GM18909 (cell line): ENCODE results near the gene IQGAP2.
"Not testable (repeated sequence)": the region's sequence is repeated elsewhere in the genome, so short reads cannot be mapped to it uniquely, and the experiment has no call there.

ENCODE experiments used
- ATAC-seq: cut with Tn5 transposase; IDR thresholded peaks from one replicate; pipeline ENCODE4 v1.9.1; 2021; ENCODE audit warnings: mild to moderate bottlenecking; ENCODE audit not compliant: unreplicated experiment, poor library complexity

Gene IQGAP2

DNA sequence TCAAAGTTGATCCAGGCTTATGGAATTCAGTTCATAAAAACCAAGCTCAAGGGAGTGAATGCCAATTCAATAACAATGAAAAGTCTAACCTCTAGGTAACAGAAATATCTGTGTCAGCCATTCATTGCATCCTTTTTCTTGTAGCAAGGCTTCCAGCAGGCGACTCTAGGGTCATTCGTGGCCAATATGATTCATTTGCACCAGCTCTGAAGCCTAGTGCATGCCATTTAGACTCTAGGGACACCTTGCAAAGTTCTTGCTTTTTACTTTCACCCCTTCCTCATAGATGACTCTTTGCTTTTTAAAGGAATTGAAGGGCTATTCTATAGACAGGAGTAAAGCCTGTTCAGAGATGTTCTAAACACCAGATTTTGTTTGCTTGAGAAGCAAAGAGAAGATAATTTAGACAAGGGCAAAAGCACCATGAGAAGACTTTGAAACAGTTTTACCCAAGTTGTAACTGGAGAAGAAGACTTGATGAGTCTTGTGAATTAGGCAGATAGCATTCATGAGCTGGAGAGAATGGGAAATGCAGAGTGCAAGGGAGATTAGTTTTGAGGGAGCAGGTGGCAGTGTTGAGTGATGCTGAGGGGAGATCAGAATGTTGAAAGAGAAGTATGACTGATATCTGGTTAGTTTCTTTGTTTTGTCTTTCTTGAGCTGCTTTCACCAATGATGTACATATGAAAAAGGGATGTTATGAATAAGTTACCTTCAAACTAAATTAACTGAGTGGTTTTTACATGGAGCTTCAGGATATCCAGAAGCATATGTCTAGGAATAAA lies 125.7 kb downstream of the IQGAP2 start:
- no peak for ATAC-seq

DNA sequence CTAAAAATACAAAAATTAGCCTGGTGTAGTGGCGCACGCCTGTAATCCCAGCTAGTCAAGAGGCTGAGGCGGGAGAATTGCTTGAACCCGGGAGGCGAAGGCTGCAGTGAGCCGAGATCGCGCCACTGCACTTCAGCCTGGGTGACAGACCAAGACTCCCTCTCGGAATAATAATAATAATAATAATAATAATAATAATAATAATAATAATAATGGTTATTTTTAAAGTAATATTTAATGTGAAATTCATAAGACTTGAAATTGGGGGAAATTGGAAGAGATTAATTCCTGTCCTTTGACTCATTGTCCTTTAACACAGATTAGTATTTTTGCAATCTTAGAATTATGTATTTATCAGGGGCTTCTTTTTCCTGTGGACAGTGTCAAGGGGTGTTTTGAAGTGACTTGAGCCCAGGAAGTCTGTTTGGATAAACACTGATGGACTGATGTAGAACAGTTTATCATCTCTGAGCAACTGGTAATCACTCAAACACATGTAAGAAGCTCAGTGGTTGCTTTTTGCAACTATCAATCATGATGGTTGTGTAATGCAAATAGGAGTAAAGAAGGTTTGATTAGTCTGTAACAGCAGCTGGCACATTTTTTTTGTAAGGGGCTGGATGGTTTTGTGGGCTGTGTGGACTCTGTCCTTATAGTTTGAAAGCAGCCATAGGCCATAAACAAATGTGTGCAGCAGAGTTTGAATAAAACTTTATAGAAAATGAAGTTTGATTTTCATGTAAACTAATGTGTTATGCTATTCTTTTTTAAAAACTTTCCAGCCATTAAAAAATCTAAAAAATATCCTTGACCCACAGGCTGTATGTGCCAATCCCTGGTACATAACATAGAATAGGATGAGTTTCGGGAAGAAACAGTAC lies 126.6 kb downstream of the IQGAP2 start:
- no peak for ATAC-seq

DNA sequence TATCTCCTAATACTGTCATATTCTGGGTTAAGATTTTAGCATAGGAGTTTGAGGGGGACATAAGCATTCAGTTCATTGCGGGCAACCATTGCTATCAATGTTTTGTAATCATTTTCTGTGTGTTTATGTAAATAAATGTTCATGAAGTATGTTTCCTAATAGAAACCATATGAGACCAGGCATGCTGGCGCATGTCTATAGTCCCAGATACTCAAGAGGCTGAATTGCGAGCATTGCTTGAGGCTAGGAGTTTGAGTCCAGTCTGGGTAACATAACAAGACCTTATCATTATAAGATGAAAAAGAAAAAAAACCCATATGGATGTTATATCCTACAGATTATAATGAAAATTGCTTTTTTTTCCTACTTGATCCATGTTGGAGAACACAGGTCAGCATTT lies 129.0 kb downstream of the IQGAP2 start:
- ATAC-seq = no peak

DNA sequence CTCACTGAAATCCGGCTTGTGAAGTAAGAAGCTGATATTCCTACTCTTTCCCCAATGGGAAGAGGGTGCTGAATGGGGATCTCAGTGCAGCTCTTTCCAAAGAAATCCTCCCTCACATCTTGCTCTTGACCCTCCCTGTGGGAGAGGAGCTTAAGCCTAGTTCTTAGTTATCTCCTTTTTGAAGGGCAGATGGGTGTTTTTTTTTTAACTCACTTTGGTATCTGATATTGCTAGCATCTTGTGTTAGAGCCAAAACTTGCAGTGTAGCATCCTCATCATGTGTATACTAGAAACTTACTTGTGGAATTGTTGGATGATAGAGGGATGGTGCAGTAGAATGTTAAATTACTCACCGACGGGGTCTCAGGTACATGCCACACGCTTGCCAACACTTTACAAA lies 129.9 kb downstream of the IQGAP2 start:
- ATAC-seq = no peak

DNA sequence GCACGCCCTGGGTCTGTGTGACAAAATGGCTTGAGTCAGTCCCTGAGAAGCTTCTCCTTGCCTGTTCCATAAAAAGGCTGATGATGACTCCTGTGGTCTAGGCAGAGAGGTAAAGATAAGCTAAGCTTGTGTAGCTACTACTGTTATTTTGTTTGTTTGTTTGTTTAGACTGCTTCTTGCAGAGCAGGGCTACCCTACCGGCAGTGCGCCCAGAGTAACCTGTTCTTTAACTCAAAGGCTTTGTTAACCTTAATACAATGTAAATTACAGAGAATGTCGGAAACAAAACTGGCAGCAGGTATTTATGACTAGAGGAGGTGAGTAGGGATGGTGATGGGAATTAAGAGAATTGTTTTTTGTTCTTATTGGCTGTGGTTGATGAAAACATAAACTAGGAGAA lies 132.5 kb downstream of the IQGAP2 start:
- ATAC-seq = no peak

DNA sequence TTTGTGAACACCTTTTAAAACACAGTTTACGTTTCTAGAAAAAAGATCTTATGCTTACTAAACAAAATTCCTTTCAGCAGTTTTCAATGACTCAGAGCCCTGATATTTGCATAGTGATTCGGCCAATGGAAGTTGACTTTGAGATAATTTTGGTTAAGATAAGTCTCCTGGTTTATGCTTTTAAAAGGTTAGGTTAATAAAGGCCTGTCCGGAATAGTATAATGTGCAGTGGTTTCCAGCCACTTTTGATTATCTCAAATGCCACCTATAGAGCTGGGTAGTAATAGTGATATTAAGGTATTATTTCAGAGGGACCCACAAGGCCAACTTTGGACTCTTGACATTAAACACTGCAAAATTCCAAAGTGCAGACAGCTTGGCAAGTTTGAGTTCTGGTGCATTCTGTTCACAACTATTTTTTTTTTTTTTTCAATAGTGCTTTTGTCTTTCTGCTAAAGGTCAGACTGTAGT lies 134.0 kb downstream of the IQGAP2 start:
- no peak for ATAC-seq

DNA sequence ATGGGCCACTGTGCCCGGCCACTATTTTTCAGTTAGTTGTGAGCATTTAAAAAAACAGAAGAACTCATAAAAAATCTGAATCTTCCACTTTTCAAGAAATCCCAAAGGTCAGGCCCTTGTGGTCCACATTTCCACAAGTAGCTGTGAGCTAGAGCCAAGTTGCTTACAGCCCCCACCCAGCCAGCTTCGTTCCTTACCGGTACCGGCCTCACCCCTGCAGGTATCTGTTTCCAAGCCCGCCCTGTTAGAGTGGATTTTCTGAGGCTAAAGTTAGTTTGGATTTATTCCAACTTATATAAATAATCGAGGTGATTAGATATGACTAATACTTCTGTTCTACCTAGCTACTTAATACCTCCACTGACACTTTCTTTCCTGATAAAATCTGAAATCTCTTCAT lies 139.2 kb downstream of the IQGAP2 start:
- ATAC-seq = no peak

DNA sequence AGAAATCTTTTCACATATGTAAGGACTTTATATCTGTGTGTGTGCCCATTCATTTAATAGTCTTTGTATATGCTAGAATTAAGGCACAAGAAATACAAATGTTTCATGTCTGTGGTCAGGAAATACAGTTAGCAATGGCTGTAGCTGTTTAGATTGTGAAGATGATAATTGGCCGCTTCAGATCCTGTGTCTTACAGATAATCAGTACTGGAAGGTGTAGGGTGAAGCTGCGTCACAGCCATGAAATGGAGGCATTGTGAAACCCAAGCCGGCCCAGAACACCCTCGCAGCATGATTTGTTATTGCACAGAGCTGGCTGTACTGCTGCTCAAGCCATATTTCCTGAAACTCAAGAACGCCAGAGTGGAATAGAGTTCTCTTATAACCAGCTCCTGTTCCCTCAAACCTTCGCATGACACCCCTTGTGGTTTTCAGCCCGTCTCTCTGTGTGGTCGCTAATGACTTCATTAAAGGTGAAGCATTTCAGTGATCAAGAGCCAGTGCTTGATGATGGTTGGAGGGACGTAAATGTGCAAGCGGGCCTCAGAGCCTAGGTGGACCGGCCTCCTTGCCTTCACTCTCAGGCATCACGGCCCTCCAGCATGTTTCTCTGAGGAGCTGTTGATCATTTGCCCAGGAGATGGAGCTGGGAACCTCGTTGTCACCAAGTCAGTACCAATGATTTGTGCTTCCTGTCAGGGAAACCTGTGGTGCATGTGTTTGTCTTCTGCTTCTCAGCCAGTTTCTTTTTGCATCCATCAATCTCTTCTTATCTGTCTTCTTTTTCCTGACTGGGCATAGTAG lies 140.0 kb downstream of the IQGAP2 start:
- no peak for ATAC-seq

DNA sequence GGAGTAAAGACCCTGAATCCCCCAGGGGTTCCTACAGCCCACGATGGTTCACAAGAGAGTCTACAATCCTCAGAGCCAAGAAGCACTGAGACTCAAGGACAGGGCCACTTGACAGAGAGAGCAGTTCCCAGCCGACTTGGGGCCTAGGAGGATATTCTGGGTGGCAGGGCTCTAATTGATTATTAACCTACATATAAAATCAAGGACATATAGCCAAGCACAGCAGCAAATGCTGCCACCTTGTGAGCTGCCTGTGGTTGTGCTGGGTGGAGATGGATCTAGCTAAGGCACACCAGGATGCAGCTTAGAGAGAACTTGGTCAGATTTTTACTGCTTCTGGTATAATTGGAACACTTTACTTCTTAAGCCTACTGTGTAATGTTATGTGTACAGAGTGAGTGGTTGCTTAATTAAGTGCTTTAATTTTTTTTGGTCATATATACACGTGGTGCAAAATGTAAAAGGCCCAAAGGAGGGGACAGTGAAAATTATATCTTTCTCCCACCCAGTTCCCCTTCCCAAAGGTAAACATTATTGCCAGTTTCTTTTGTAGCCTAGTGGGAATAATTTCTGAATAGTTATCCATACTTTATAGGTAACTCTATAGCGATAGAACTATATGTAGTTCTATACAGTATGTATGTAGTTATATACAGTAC lies 141.3 kb downstream of the IQGAP2 start:
- peak; percentile 40 for ATAC-seq

DNA sequence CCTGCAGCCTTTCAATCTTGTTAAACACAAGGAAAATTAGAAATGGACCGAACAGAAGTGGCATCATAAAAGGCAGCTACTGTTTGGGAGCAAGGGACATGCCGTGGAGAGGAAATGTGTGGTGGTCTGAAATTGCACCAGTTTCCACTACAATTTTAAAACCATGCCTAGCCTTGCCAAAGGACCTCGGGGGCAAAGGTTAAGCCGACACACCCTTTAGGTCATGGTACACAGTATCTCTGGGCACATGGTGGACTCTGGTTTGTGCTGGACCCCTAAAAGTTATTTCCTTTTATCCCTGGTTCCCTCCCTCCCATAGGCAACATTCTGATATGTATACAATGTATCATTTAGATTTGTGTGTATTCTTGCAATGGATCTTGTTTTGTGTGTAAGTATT lies 142.1 kb downstream of the IQGAP2 start:
- ATAC-seq = no peak

DNA sequence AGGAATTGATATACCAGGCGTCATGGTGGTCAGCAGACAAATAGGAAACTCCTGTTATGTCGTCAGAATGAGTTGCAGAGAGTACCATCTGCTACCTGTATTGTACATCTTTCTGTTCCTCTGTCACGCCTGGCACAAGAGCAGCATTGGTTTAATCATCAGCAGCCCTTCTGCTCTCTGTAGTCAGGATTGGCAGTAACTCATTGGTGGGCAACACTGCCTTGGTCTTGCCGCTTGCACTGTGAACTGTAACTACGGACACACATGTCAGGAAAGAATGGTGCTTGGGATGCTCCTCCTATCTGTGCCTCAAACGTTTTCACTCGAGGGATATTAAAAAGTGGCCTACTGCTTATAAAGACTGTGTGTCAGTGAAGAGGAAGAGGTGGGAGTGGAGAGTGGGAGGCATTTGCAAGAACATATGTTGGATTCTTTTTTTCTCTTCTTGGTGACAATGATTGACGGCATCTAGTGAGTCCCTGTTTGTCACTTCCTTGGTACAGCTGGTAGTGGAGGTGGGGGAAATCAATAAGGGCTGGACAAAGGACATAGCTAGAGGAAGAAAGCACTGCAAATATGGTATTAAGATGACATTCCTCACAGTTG lies 143.5 kb downstream of the IQGAP2 start:
- peak; percentile 29 for ATAC-seq

DNA sequence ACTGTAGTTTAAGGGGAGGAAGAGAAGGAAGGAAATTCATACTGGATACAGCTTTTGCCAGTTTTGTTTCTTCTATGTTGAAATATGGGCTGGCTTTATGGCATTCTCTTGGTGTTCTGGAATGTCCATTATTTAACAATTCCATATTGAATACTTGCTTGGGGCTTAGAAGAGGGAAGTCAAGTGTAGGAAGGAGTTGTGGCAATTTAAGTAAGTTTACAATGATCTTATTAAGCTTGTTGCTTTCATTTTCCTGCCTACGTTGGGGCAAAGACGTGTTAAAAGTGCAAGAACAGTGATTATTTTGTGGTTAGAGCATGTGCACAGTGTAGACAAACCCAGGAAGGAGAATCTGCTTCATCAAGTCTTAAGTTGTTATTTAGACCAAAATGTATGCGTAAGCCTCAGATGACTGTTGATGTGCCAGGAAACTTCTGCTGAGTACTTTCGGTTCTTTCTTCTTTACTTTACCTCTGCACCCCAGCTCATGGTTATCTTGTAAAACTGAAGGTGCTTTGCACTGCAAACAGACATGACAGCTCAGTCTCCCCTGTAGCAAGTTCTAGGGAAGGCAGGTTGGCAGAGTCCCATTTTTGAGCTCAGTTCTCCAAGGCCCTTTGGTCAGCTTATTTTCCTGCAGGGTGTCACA lies 144.3 kb downstream of the IQGAP2 start:
- peak; percentile 64 for ATAC-seq

DNA sequence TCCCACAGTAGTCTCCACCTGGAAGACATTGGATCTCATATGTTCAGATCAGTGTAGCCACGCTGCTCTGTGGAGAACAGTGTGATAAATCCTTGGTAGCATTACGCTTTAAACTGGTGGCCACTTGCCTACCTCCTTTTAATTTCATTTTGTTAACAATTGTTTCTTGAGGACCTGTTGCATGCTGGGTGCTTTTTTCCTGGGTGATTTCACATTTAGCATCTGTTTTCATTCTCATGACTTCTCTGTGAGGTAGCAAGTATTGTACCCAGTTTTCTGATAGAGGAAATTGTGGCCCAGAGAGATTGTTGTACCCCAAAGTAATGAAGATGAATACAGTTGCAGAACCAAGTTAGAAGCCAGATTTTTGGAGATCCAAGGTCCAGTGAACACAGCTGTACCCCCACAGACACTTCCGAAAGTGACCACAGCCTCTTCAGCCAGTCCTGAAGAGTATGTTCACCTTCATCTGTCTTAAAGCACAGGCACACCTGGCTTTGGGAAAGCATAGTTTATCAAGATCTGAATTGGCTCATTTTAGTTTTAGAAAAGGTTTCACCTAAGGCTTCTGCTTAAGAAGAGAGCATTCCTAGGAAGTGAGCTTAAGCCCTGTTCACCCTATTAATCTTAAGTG lies 144.9 kb downstream of the IQGAP2 start:
- ATAC-seq = peak; percentile 28

DNA sequence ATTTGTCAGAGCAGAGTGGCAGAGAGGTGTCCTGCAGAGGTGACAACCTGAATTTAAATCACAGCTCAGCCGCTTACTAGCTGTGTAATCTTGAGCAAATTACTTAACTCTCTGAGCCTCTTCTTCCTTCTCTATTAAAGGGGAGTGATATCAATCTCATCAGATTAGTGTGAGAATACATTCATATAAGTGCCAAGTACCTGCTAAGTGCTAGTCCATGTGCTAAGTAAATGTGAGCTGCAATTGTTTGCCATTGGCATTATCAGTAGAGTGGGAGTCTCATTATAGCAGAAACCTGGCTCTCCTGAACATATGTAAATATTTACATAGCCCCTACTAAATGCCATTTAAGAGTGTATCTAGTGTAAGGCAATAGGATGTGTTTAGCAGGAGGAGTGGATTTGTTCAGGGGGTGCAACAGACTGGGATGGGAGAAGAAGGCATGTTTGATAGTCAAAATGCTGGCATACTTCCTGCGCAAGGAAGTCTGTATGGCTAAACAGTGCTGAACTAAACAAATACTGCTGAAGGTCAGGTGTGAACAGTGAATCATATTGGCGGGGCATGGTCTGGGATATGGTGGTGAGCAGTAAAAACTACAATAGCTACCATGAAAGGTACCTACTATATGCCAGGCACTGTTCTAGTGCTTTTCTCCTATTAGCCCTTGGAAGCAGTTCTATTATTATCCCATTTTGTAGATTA lies 145.6 kb downstream of the IQGAP2 start:
- peak; percentile 3 for ATAC-seq

DNA sequence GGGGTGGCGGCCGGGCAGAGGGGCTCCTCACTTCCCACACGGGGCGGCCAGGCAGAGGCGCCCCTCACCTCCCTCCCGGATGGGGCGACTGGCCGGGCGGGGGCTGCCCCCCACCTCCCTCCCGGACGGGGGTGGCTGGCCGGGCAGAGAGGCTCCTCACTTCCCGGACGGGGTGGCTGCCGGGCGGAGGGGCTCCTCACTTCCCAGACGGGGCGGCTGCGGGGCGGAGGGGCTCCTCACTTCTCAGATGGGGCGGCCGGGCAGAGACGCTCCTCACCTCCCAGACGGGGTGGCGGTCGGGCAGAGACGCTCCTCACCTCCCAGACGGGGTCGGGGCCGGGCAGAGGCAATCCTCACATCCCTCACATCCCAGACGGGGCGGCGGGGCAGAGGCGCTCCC lies 147.8 kb downstream of the IQGAP2 start:
- not testable (repeated sequence) for ATAC-seq

DNA sequence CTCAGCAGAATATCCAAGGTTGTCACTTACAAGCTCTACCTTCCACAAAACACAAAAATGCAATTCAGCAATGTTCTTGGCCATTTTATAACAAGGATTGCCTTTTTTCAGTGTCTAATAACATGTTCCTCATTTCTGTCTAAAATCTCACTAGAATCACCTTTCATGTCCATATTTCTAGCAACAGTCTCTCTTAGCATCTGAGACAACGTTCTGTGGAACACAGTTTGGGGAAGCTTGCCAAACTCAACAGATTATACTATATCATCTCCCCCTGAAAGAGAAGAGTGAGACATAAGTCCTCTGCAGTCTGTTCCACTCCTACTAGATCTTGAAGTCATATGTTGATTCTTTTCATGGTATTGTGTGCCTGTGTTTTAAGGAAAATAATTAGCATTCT lies 149.5 kb downstream of the IQGAP2 start:
- ATAC-seq = no peak

DNA sequence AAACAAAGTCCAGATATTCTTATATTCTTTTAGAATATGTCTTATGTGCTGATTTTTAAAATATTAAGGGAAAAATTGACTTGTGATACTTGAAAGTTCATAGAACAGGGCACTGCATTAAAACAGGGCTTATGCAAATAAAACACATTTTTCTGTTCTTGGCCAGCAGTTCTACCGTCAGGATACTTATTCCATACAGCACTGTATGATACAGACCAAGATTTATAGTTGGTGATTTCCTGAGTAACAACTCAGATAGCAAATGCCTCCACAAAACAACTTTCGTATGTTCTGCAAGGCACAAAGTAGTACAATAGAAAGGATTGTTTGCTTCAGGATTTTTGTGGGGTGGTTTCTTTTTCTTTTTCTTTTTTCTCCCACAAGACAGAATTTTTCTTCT lies 150.2 kb downstream of the IQGAP2 start:
- ATAC-seq = no peak

DNA sequence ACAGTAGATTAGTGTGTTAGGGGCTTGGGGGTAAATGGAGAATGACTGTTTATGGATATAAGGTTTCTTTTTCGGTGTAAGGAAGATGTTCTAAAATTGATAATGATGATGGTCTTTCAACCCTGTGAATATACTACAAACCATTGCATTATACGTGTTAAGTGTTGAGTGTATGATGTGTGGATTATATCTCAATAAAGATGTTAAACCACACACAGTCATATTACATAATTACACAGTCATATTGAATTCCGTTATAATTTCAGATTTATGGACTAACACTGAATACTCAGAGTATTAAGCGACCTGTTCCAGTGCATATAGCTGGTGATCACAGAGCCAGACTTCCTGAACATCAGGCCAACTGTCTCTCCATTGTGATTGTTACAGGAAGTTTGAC lies 152.0 kb downstream of the IQGAP2 start:
- ATAC-seq = no peak
